KBM-7 (cell line): Measurements from ENCODE around the gene GUCA1A.
A peak's percentile ranks its signal among the peaks of the same experiment; 100 is the strongest.
"Not testable (repeated sequence)": the region's sequence is repeated elsewhere in the genome, so short reads cannot be mapped to it uniquely, and the experiment has no call there.

Source experiments
- DNase-seq: peaks from one replicate; pipeline ENCODE4 v3.0.0-alpha.2; 2015
- in situ Hi-C: fragments of 300-500 bp; cut with MboI; formaldehyde crosslinking; loops from 2 replicates; pipeline ENCODE4 v1.14.3; 2020; ENCODE audit warnings: low sequenced_read_pairs, low pct_unique_long_range_greater_than_20kb, mixed read lengths

Gene GUCA1A

DNA sequence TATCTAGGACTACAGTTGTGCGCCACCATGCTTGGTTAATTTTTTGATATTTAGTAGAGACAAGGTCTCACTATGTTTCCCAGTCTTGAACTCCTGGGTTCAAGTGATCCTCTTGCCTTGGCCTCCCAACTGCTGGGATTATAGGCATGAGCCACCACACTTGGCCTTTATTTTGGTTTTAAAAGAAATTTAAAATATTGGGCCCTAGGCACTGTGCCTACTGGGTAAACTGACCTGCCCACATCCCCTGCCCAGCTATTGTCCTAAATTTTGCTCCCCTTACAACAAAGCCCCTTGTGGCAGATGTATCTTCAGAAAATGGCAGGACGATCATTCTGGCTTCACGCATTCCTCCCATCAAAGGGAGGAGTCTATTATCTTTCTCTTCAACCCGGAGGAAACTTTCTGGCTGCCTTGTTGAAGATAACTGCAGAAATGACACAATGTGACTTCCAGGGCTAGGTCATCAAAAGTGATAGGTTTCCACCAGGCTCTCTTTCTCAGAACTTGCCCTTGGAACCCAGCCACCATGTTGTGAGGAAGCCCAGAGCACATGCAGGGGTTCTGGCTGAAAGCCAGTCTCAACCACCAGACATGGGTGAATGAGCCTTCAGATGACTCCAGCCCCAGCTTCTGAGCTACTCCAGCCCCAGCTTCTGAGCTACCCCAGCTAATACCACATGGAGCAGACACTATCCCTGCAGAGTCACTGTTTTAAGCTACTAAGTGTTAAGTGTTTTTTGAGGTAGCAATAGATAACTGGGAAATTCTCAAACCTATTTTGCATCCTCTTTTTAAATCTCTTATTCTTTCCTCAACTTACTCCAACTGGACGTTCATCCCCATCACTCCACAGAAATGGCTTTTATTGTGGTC, 26.2 kb downstream of the GUCA1A start:
- in situ Hi-C loops = no loop called here
- DNase-seq = peak; percentile 55

DNA sequence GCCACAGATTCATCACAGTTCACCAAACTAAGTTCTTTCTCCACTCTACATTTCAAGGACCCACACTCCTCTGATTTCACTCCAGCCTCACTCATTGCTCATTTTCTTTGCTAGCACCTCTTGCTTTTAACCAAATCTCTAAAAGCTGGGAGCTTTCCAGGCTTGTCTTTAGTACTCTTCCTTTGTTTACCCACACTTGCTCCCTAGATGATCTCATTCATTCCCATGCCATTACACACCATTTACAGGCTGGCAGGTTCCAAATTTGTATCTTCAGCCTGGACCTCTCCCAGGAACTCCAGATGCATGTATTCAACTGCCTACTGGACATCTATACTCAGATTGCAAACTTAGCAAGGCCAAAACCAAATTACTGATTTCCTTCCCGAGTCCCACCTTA, 26.9 kb downstream of the GUCA1A start:
- in situ Hi-C loops = no loop called here
- DNase-seq = no peak

DNA sequence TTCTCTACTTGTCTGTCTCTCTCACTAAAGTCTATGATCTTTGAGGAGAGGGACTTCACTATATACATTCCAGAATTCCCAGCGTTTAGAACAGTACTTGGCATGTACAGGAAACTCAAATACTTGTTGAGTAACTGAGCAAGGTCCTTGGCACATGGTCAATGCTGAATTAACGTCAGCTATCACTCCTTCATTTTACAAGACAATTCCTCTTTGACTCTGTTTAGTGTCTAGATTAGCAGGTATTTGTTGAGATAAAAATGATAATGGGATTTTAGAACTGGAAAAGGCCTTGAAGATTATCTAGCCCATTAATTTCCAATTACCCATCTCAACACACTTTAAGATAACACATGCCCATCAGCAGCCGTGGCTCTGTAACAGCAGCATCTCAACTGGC, 28.2 kb downstream of the GUCA1A start:
- in situ Hi-C loops = no loop called here
- no peak for DNase-seq

DNA sequence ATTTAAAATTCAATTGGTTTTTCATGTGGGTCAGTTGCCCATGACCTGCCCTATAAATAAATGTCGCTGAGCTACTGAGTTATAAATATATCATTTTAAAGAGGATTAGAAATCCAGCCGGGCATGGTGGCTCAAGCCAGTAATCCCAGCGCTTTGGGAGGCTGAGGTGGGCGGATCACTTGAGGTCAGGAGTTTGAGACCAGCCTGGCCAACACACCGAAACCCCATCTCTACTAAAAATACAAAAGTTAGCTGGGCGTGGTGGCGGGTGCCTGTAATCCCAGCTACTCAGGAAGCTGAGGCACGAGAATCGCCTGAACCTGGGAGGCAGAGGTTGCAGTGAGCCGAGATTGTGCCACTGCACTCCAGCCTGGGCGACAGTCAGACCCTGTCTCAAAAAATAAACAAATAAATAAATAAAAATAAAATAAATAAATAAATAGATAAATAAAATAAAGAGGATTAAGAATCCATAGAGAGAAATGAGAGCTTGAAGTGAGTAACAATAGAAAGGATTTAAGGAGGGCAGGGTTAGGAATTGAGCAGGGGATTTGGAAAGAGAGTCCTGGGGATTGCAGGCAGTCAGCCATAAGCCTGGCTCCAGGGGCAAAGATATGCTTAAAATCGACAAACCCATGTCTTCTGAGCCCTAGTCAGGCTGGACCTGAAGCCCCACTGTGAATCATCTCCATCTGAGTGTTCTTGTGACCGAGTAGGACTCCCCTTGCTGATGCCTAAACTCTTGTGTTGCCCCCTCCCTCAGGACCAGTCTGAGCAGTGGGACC, 29.2 kb downstream of the GUCA1A start:
- in situ Hi-C loops, DNase-seq: not testable (repeated sequence)

DNA sequence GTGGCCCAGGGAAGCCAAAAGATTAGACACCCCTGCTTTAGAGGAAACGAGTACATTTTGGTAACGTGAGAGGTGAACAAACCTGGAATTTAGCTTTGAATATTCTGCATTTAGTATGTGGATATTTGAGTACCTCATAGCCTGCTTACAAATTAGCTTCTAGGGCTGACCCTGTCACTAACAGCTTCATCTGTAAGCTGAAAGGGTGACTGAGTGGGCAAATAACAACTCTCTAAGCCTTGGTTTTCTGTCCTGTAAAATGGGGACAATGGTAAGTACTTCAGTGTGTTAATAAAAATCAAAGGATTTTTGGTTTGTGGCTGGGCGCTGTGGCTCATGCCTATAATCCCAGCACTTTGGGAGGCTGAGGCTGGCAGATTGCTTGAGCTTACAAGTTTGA, 30.0 kb downstream of the GUCA1A start:
- no peak for DNase-seq
- in situ Hi-C loops = no loop called here

DNA sequence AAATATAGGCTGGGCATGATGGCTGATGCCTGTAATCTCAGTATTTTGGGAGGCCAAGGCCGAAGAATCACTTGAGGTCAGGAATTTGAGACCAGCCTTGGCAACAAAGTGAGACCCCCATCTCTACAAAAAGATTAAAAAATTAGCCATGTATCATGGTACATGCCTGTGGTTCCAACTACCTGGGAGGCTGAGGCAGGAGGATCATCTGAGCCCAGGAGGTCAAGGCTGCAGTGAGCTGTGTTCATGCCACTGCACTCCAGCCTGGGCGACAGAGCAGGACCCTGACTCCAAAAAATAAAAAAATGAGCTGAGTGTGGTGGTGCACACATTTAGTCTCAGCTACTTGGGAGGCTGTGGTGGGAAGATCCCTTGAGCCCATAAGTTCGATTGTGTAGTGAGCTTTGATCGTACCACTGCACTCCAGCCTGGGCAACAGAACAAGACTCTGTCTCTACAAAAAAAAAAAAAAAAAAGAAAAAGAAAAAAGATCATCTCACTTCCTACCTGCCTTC, 31.7 kb downstream of the GUCA1A start:
- no peak for DNase-seq
- in situ Hi-C loops = no loop called here

DNA sequence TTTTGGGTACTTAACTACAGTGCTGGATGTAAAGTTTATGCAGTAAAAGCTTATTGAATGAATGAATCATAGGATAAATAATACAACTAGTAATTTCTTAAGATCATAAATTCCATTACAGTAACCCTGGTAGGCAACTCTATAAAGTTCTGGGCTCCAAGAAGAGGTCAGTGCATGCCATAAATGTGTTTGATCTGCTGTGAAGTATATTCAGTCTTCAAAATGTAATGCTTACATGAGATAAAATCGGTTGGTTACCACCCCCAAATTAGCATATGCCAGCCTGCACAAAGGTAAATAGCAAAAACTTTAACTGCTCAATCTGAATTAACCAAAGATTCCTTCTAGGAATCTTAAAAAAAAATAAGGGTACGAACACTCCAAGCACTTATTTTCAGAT, 34.4 kb downstream of the GUCA1A start:
- DNase-seq, in situ Hi-C loops: not testable (repeated sequence)

DNA sequence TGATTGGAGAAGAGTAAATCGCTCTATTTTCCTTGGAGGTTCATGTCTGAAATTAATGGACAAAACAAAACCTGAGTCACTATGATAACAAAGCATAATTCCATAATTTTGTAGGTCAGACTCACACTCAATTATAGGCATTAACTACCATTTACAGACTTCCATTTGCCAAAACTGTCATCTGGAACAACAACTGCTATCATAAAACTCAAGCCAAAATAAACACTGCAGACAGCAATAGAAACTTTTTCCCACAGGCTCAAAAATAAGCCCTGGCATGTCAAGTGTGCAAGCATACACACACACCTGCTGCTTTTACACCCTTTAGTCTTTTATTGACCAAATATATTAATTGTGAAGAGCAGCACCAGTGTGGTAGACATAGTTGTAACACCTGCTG, 37.4 kb downstream of the GUCA1A start:
- DNase-seq = no peak
- in situ Hi-C loops = no loop called here

DNA sequence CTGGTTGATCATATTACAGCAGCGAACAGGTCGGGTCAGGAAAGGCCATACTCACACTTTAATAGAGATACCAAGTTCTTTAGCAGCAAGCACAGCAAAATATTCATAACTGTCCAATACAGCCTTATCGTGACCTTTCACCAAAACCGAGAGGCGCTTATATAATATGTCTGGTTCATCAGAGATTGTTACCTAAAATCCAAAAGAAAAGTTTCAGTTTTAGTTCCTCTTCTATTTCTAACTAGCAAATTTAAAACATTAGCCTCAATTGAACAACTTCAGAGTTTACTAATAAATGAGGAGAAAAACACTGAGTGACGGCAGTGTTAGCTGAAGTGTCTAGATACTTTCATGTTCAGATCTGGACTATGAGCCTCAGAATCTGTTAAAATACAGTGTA, 38.6 kb downstream of the GUCA1A start:
- in situ Hi-C loops = no loop called here
- no peak for DNase-seq

DNA sequence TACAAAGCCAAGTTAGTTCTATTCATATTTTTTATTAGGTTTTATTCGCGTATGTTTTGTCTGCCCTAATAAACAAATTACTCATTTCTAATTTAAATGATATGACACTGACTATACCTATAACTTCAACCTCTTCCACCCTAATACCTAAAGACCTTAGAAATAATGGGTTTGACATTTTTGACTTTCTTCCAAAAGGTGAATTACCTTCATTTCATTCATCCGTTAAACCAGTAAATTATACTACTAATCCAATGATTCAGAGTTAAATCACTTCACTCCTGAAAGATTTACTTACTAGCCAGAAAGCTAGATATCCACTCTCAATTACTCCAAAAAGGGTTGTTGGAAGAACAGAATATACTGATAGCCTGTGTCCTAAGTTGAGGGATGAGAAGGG, 39.3 kb downstream of the GUCA1A start:
- in situ Hi-C loops = no loop called here
- DNase-seq = no peak

DNA sequence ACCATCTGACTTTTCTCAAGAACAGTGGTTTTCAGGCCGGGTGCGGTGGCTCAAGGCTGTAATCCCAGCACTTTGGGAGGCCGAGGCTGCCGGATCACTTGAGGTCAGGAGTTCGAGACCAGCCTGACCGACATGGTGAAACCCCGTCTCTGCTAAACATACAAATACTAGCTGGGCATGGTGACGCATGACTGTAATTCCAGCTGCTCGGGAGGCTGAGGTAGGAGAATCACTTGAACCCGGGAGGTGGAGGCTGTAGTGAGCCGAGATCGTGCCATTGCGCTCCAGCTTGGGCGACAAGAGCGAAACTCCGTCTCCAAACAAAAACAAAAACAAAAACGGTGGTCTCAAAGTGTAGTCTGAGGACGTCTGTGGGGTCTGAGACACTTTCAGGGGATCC, 43.3 kb downstream of the GUCA1A start:
- in situ Hi-C loops, DNase-seq: not testable (repeated sequence)

DNA sequence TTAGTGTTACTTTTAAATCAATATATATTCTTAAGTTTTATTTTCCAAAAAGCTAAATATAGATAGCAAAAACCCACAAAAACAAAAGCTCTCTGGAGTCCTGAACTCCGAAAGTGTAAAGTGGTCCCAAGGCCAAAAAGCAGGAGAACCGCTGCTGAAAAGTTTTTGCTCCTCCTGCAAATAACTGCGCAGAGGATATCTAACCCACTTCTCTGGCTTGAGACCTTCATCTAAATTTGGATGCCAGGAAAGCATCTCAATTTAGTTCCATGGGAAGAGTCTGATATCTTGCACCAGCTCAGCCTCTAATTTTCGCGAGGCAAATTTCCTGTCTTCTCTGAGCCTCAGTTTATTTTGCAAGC, 44.0 kb downstream of the GUCA1A start:
- in situ Hi-C loops = no loop called here
- DNase-seq = no peak

DNA sequence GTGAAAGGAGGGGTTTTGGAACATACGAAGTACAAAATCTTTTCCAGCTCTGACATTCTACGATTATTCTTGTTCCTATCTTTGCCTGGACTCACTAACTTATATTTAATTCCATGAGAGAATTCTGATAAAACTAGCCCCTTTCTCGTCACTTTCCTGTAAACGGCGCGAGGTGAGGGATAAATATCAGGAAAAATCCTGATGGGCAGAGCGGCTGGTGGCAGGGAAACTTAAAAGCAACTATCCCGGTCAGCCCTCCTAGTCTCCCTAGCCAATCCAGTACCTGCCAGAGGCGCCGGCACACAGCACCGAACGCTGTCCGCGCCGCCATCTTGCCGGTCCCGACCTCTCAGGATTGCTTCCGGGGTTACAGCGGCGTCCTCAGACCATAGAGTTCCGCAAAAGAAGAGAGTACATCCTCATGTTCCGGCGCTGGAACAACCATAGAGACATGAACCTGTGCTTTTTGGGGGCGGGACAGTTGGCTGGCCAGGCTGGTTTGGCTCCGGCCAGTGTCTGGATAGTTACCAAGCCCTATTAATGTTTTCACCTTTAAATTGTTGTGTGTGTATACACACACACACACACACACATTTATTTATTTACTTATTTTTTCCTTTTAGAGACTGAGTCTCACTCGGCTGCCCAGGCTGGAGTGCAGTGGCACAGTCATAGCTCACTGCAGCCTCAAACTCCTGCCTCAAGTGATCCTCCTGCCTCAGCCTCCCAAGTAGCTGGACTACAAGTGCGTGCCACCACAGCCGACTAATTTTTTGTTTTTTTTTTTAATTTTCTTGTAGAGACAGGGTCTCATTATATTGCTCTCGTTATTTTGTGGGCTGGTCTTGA, 44.6 kb downstream of the GUCA1A start, which contains the start of gene MRPS10:
Gene MRPS10, minus strand, starts transcription at position 343 of the 849 bp plus-strand sequence. Its CDS starts 12 bp downstream, at position 331.
- in situ Hi-C loops = no loop called here
- DNase-seq = peak; percentile 95

DNA sequence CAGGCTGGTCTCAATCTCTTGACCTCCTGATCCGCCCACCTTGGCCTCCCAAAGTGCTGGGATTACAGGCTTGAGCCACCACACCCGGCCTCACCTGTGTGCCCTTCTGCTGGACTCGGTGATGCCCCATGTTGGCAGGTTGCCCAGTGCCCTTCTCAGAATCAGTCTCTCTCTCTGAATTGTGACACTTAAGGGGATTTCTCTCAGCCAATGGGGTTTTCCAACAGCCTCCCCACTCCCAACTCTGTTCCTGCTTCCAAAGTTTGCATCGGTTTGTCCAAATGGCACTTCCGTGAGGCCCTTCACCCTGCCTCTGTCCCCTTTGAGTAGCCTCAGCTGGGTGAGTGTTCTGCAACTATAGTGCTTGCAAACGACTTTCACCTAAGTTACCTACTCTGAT, 47.6 kb downstream of the GUCA1A start:
- in situ Hi-C loops = no loop called here

DNA sequence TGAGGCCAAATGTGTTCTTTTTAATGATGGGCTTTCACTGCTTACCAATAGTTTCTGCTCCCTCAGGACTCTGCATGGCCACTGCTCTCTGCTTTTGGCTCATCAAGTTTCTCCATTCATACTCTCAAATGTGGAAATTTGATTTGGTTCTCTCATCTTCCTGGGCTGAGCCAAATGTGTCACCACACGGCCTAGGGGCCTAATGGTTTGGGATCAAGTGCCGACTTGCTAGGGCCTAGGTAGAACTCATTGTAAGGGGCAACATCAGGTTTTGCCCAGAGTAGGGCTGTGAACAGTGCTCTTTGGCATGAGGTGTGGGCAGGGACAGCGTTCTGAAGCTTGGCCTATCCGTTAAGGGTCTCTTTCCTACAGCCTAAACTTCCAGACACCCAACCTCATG, 48.4 kb downstream of the GUCA1A start:
- in situ Hi-C loops = no loop called here
- no peak for DNase-seq

More for the DNA sequence above, 47.6 kb downstream of the GUCA1A start:
- no peak for DNase-seq

DNA sequence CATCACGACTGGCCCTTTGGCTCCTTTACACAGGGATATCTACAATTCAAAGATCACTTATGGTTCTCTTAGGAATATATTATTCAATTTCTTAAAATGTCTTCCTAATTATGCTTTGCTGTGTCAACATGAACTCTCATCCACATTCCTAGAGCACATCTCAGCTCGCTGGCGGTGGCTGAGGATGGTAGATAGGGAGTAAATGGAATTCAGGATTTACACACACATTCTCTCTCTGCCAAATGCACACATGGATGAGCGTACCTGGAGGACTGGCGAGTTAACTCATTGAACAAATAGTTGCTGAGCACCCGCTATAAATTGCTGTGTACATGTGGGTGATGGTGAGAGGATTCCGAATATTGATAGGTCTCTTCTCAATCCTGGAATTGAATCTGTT, 49.3 kb downstream of the GUCA1A start:
- no peak for DNase-seq
- in situ Hi-C loops = no loop called here

DNA sequence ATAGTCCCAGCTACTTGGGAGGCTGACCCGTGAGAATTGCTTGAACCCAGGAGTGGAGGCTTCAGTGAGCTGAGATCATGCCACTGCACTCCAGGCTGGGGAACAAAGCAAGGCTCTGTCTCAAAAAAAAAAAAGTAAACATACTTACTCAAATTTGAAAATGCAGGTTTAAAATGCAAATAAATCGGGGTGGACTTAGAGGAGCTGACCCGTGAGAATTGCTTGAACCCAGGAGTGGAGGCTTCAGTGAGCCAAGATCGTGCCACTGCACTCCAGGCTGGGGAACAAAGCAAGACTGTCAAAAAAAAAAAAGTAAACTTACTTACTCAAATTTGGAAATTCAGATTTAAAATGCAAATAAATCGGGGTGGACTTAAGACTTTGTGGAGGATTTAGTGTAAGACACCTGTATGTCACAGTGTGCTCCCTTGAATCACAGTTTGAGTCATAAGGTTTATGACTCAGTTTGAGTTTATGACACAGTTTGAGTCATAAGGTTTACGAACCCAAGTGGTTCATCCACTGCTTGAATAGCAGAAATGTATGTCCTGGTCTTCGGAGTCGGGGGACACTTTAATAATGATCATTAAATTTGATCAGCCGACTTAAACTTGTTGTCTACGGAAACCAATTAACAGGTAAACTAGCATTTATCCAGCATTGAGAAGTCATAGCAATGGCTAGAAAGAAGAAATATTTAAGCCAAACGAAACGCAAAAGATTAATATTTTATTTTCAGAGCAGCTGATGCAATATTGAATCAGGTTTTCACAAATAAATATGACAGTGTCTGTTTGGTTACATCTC, 51.3 kb downstream of the GUCA1A start:
- in situ Hi-C loops = no loop called here
- no peak for DNase-seq

DNA sequence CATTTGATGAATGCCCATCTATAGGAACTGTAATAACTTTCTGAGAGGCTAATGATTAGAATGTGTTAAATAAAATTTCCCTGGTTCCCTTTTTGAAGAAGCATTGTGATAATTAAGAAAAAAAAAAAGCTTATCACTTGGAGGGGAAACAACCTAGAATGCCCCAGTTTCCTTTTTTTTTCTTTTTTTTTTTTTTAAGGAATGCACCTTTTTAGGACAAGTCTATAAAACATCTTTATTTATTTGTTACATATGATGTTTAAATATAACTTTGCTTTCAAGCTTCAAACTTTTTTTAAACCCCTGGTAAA, 51.8 kb downstream of the GUCA1A start:
- DNase-seq = no peak
- in situ Hi-C loops = no loop called here

DNA sequence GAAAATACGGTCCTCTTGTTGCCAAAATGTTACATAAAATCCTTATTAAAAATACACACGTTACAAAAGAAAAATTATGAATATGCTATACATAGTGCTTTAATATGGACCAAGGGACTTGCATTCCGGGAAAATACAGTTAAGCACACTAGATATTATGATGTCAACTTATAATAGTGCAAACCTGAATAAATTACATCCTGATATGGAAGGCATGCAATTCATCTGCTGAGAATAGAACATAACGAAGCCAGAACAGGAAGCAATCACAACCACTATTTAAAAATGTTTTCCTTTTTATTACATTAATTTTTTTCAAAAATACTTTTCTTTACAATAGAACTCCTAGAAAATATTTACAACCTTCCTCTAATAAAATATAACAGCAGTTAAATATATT, 52.3 kb downstream of the GUCA1A start:
- DNase-seq = no peak
- in situ Hi-C loops = no loop called here
